ENCODE results near the gene HLA-A.

Gene HLA-A

DNA sequence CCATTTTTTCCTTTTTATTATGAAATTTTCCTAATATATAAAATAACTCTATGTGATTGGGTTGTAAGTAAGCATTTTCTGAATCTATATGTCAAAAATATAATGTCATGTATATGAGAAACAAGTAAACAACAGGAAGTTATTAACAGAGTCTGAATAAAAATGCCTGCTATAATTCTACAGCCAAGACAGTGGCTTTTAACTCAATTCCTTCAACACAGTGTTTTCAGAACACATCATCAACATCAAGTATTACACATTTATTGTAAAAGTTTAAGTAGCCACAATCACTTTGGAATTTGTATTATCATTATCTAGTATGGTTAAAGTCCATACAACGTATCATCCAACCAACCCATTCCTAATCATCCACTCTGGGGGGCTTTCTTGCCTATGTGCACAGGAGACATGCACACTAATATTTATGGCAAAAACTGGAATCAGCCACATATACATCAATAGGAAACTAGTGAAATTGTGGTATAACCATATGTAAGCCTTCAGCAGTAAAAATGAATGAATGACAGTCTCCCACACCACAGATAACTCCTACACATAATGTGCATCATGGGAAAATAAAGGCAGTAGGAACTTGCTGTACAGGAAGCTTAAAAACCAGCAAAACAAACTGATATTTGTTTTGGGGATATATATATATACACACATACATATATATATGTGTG lies 6.9 kb upstream of the HLA-A start:
- peak; percentile 16 for DNase-seq

DNA sequence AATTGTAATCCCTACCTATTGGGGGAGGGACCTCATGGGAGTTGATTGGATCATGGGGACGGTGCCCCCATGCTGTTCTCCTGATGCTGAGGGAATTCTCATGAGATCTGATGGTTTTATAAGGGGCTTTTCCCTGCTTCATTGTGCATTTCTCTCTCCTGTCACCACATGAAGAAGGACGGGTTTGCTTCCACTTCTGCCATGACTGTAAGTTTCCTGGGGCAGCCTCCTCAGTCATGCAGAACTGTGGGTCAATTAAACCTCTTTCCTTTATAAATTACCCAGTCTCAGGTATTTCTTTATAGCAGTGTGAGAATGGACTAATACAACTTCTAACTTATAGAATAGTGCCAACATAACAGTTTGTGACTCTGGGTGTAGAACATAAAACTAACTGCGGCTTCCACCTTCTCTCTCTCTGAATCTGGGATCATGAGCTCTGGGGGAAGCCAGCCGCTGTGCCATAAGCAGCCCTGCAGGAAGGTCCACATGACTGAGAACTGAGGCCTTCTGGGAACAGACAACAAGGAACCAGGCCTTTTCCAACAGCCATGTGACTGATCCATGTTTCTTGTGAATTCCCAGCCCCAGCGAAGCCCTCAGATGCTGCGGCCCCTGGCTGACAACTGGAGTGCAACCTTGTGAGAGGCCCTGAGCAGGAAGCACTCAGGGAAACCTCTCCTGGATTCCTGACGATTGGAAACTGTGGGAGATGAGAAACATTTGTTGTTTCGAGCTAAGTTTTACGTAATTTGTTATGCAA lies 3.4 kb upstream of the HLA-A start:
- DNase-seq, result no peak

DNA sequence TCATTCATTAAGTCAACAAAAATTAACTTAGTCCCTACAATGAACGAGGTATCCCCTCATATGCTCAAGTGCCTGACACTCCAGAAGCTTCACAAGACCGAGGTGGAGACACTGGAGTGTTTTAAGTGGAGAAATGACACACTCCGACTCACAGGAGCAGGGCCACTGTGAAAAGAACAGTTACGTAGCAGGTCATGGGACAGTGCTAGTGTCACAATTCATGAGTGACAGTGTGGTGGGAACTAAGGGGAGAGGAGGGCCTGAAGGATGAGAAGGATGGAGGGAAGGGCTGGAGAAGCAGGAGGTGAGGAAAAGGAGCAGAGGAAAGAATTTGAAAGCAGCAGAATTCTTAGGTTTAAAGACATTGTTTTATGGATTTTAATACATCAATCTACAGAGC lies 1.3 kb upstream of the HLA-A start:
- no peak for DNase-seq

DNA sequence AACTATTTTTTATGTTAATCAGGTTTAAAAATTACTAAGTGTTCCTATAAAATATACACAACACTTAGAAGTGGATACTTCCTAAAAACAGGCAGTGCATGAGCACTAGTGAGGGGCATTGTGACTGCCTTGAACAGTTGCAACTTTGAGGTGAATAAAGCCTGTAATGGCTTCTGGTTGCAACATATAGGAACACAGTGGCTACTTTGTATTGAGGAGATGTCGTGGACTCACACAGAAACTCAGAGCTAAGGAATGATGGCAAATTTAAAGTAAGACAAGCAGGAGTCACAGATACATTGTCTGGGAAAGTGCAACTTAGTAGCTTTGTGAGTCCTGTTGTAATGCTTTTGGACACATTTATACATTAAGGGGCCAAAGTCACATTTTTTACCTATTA lies 861 bp upstream of the HLA-A start:
- no peak for DNase-seq

DNA sequence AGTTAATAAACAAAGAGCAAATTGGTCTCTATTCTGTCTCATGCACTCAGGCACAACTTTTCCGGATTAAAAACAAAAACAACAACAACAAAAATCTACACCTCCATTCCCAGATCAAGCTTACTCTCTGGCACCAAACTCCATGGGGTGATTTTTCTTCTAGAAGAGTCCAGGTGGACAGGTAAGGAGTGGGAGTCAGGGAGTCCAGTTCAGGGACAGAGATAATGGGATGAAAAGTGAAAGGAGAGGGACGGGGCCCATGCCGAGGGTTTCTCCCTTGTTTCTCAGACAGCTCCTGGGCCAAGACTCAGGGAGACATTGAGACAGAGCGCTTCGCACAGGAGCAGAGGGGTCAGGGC lies 437 bp upstream of the HLA-A start:
- DNase-seq, result no peak

DNA sequence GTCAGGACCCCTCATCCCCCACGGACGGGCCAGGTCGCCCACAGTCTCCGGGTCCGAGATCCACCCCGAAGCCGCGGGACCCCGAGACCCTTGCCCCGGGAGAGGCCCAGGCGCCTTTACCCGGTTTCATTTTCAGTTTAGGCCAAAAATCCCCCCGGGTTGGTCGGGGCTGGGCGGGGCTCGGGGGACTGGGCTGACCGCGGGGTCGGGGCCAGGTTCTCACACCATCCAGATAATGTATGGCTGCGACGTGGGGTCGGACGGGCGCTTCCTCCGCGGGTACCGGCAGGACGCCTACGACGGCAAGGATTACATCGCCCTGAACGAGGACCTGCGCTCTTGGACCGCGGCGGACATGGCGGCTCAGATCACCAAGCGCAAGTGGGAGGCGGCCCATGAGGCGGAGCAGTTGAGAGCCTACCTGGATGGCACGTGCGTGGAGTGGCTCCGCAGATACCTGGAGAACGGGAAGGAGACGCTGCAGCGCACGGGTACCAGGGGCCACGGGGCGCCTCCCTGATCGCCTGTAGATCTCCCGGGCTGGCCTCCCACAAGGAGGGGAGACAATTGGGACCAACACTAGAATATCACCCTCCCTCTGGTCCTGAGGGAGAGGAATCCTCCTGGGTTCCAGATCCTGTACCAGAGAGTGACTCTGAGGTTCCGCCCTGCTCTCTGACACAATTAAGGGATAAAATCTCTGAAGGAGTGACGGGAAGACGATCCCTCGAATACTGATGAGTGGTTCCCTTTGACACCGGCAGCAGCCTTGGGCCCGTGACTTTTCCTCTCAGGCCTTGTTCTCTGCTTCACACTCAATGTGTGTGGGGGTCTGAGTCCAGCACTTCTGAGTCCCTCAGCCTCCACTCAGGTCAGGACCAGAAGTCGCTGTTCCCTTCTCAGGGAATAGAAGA lies 978 bp downstream of the HLA-A start:
- DNase-seq, result no peak

DNA sequence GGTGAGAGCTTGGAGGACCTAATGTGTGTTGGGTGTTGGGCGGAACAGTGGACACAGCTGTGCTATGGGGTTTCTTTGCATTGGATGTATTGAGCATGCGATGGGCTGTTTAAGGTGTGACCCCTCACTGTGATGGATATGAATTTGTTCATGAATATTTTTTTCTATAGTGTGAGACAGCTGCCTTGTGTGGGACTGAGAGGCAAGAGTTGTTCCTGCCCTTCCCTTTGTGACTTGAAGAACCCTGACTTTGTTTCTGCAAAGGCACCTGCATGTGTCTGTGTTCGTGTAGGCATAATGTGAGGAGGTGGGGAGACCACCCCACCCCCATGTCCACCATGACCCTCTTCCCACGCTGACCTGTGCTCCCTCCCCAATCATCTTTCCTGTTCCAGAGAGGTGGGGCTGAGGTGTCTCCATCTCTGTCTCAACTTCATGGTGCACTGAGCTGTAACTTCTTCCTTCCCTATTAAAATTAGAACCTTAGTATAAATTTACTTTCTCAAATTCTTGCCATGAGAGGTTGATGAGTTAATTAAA lies 3.0 kb downstream of the HLA-A start:
- DNase-seq, result no peak

DNA sequence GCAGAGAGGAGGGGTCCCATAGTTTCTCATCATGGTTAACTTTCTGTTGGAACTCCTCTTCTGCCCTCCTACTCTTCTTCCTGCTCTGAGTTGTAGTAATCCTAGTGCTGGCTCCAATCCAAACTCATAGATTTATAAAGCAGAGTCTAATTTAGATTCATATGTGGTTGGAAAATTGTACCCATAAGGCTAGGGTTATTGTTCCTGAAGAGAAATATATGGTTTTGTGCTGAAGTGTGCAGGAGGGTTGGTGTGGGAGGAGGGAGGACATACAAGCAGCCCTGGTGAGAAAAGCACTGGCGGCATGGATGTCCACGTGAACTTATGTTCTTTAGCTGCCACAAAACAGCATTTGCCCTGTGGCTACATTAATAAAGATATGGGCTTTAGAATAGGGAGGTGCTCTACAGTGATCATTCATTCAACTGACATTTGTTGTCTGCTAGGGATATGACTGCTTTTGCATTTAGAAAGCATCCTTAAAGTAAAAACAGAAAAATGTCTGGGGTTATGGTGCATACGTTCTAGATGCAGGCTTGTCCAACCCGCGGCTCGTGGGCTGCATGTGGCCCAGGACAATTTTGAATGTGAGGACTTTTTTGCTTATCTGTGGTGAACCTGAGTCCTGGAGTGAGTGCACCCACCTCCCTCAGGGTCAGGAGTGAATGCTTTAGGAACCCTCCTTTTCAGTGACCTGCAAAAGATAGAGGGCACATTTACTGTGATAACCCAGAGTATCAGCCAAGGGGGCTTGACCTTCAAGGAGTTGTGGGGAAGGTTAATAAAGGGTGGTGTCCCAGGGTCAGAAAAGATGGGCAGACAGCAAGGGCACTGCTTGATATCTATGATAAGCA lies 4.1 kb downstream of the HLA-A start:
- DNase-seq, result no peak

DNA sequence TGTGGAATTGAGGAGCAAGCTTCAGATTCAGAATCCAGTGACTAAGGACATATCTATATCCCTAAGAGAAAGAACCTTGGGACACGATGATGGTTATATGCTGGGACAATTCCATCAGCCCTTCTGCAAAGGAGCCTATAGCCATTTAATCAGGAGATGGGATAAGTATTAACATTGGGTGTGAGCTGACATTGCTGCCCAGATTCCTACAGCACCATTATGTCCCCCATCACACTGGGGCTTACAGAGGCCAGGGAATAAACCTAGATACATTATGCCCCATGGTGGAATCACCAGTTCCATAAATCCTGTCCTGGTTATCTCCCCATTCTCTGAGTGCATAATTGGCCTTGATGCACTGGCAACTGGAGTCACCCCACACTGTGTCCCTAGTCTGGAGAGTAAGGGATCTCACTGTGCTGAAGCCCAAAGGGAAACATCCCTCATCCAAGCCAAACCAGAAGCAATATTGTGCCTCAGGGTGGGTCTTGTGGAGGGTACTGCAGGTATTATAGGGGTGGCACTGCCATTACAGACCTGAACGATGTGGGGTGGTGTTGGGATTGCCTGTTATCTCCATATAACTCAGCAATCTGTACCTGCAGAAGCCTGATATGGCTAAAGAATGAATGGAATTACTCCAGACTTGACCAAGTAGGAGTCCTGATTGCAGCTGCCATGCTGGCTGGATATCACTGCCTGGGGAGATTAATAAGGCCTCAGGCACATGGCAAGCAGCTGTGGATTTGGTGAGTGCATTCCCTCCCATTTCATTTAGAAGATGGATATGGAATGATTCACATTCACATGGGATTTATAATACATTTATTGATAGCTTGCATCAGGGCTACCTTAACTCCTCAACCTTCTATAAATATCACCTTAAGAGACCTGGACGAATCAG lies 5.0 kb downstream of the HLA-A start:
- no peak for DNase-seq

DNA sequence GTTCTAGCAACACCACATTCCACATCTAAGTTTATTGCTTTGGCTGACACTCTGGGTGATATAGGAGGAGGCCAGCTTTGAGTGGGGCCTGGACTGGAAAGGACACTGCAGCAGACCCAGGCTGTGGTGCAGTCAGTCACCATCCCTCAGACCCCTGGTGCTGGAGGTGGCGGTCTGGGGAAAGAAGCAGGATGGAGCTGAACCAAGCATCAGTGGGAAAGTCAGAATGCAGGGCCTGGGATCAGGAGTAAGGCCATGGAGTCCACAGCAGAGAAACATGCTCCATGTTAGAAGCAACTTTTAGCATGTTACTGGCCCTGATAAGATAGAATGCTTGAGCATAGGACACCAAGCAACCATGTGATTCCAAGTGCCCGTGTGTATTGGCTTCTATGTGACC lies 5.9 kb downstream of the HLA-A start:
- DNase-seq, result no peak

DNA sequence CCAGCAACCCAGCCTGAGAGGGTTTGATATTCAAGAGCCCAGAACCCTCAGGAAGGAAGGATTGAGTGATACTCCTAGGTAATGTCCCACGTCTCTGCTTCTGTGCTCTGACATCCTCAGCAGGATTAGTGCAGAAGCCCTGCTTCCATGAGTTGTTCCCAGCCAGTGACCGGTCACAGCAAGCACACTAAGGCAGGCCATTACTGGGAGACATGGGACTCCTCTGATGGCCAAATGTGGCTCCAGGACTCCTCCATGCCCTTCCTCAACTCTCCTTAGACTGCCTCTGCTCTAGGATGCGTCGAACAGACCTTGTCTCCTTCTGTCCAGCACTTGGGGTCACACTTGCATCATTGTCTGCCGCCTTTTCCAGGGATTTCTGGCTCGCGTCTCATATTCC lies 7.6 kb downstream of the HLA-A start:
- DNase-seq, result no peak

DNA sequence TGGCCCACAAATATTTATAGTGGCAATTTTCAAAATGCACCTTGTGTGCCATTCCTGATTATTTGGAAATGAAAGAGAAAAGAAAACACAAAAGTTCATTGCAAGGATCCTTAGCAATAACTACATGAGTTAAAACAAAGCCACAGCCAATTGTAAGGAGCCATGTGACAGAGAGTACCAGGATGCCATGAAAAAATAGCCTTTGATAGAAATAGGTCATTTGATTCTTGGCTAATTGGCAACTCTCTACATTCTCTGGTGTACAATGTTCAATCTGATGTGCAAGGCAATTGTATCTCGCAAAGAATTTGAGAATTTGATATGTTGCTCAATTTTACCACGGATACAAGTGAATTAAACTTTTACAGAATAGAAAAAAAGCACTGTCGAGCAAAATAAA lies 9.6 kb downstream of the HLA-A start:
- DNase-seq, result no peak

DNA sequence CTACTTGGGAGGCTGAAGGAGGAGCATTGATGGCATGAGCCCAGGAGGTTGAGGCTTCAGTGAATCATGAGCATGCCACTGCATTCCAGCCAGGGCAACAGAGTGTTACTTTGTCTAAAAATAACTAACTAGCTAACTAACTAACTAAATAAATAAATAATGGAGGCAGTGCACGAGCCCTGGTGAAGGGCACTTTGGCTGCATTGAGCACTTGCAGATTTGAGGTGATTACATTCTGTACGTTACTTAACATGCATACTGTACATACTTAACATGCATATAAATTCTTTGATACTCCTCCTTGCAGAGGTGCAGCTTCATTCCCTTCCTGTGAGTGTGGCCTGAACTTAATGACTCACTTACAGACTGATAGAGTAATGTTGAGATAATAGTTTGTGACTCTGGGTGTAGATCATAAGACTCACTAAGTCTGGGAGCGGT lies 10.7 kb downstream of the HLA-A start:
- no peak for DNase-seq

DNA sequence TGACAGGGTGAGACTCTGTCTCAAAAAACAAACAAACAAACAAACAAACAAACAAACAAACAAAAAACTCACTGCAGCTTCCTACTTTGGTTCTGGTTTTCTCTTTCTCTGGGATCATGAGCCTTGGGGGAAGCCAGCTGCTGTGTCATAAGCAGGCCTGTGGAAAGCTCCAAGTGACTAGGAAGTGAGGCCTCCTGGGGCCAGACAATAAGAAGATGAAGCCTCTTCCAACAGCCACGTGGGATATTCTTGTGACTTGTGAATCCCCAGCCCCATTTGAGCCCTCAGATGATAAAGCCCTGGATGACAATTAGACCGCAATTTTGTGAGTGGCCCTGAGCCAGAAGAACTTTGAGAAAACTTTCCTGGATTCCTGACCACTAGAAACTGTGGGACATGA lies 11.4 kb downstream of the HLA-A start:
- no peak for DNase-seq

DNA sequence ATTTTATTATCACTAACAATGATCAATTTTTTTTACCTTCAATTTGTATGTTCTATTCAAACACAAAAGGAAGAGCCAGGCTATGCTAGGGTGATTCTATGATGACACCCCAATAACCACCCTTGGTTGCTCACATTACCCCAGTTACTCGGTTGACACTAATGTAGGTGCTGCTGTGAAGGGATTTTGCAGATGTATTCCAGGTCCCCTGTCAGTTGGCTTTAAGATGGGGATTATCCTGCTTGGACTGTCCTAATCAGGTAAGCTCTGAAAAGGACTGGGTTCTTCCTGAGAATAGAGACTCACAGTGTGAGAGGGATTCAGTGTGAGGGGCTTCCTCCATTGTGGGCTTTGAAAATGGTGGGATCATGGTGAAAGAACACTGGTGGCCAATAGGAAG lies 11.9 kb downstream of the HLA-A start:
- no peak for DNase-seq

DNA sequence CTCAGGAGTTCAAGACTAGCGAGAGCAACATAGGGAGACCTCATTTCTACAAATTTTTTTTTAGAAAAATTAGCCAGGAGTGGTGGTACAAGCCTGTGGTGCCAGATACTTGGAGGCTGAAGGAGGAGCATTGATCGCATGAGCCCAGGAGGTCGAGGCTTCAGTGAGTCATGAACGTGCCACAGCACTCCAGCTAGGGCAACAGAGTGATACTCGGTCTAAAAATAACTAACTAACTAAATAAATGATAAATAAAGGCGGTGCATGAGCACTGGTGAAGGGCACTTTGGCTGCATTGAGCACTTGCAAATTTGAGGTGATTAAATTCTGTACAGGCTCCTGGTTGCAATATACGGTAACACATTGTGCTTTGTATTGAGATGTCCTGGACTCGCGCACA lies 13.5 kb downstream of the HLA-A start:
- DNase-seq, result no peak

DNA sequence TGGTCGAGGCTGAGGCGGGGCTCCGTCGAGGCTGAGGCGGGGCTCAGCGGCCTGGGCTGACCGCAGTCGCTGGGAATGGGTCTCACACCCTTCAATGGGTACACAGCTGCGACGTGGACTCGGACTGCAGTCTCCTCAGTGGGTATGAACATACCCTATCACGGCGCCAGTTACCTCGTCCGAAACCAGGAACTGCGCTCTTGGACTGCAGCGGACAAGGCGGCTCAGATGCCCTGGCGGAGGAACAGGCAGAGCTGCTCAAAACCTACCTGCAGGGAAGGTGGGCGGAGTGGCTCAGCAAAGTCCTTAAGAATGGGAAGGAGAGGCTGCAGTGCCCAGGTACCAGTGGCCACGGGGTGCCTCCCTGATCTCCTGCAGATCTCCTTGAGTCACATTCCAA lies 14.2 kb downstream of the HLA-A start:
- no peak for DNase-seq

DNA sequence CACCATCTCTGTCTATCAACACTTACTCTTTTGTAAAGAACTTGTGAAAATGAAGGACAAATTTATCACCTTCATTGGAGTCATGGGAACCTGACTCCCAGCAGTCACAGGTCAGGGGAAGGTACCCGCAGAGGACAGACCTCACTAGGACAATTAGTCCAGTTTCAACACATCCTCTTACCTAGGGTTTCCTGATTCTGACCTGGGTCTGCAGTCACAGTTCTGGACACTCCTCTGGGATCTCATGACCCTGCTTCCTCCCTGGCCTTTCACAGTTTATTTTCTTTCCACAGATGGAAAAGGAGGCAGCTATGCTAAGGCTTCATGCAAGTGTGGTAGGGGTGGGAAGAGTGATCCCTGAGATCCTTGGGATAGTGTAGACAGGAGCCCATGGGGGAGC lies 15.7 kb downstream of the HLA-A start:
- no peak for DNase-seq

DNA sequence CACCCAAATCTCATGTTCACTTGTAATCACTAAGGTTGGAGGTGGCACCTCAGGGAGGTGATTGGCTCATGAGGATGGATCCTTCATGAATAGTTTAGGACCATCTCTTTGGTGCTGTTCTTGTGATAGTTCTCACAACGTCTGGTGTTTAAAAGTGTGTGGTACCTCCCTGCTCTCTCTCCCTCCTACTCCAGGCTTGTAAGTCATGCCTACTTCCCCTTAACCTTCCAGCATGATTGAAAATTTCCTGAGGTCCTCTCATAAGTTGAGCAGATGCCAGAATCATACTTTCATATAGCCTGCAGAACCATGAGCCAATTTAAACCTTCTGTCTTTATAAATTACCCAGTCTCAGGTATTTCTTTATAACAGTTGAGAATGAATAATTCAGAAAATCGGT lies 16.6 kb downstream of the HLA-A start:
- no peak for DNase-seq

DNA sequence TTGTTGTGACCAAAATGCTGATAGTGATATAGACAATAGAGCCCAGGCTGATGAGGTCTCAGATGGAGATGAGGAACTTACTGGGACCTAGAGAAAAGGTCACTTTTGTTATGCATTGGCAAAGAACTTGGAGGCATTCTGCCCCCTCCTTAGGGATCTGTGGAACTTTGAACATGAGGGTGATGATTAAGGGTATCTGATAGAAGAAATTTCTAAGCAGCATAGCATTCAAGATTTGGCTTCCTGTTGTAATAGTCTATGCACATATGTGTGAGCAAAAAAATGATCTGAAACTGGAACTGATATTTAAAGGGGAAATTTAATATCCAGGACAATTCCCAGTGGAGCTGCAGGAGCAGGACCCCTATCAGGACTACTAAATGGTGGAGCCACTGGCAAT lies 17.1 kb downstream of the HLA-A start:
- DNase-seq, result no peak

DNA sequence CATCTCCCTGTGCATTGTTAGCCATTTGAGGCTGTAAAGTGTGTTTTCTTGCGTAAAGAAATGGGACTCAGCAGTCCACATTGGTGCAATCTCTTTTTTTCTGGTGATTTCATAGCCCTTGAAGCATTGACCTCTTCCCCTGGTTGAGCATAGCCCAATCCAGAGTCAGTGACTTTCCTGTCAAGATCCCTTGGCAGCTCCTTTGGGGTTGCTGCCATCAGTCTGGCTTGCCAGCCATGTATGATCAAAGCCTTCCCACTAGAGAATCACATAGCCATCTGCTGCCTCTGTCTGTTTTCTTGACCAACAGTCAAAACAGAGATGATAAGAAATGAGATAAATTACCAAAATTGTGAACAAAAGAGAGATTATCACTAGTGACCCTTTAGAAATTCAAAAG lies 19.6 kb downstream of the HLA-A start:
- no peak for DNase-seq
